Chondrocyte (in vitro differentiated cells): ENCODE data around the gene ANKS3. TPM values are rescaled to one million over a fixed set of nuclear protein-coding genes. Genes with fewer than 3 reads are reported as not detected.

Experiments used
- DNase-seq: peaks from one replicate; pipeline ENCODE4 v3.0.0; 2021; ENCODE audit warnings: mixed read lengths, low spot score
- H3K27ac Mint-ChIP-seq: one replicate; pipeline ENCODE4 v1.8.0; 2021; ENCODE audit warnings: mild to moderate bottlenecking, moderate library complexity, mixed read lengths; ENCODE audit not compliant: unreplicated experiment
- H3K27me3 Mint-ChIP-seq: 2 replicates; pipeline ENCODE4 v1.8.0; 2021; ENCODE audit warnings: low read depth, mixed read lengths
- H3K36me3 Mint-ChIP-seq: 2 replicates; pipeline ENCODE4 v1.8.0; 2021; ENCODE audit warnings: low read depth, mixed read lengths
- H3K4me1 Mint-ChIP-seq: 2 replicates; pipeline ENCODE4 v1.8.0; 2021; ENCODE audit warnings: low read depth, mild to moderate bottlenecking, mixed read lengths
- H3K4me3 Mint-ChIP-seq: one replicate; pipeline ENCODE4 v1.8.0; 2021; ENCODE audit warnings: mild to moderate bottlenecking, moderate library complexity, mixed read lengths; ENCODE audit not compliant: unreplicated experiment
- H3K9me3 Mint-ChIP-seq: 2 replicates; pipeline ENCODE4 v1.8.0; 2021; ENCODE audit warnings: low read depth, mixed read lengths
- CTCF ChIP-seq: fragments of 200-600 bp; sonication (generic); IDR thresholded peaks from 2 replicates; pipeline ENCODE4 v1.5.0; 2021; ENCODE audit warnings: antibody characterized with exemption, mild to moderate bottlenecking, moderate library complexity
- total RNA-seq: library from RNA; stranded (reverse); gene quantifications from 3 replicates; pipeline ENCODE4 v1.2.1, GENCODE V29; 2021

ANKS3 gene
- total RNA-seq, 1 donor from 2014 or later: 21.8 TPM

- Mint-ChIP-seq H3K36me3 (peaks cover 11% of the 10 kb centered on the region), H3K27ac (no peak overlapping the region), H3K9me3 (no peaks in the 10 kb centered on the region), H3K4me3 (no peak overlapping the region), H3K4me1 (peaks cover 12% of the 10 kb centered on the region), H3K27me3 (no peaks in the 10 kb centered on the region)
- no peak for TF ChIP-seq CTCF
- DNase-seq: no peak
These were observed 35.0 kb downstream of the ANKS3 start for GRCh38 chr16:4699046-4699556.

GRCh38 chr16:4698321-4699045 lies 35.6 kb downstream of the ANKS3 start:
- Mint-ChIP-seq H3K27ac (no peak overlapping the region), H3K4me1 (peaks cover 12% of the 10 kb centered on the region), H3K4me3 (no peak overlapping the region), H3K36me3 (peaks cover 11% of the 10 kb centered on the region), H3K9me3 (no peaks in the 10 kb centered on the region), H3K27me3 (no peaks in the 10 kb centered on the region)
- TF ChIP-seq CTCF: no peak
- no peak for DNase-seq

GRCh38 chr16:4697848-4698291 lies 36.2 kb downstream of the ANKS3 start:
- Mint-ChIP-seq H3K27me3 (no peaks in the 10 kb centered on the region), H3K27ac (no peak overlapping the region), H3K9me3 (no peaks in the 10 kb centered on the region), H3K4me1 (peaks cover 16% of the 10 kb centered on the region), H3K4me3 (no peak overlapping the region), H3K36me3 (peaks cover 11% of the 10 kb centered on the region)
- no peak for TF ChIP-seq CTCF
- no peak for DNase-seq

GRCh38 chr16:4696905-4697847 lies 36.9 kb downstream of the ANKS3 start:
- no peak for DNase-seq
- peaks cover 9% of the 10 kb centered on the region for H3K36me3 Mint-ChIP-seq
- peaks cover 23% of the 10 kb centered on the region for H3K4me1 Mint-ChIP-seq
- no peak for TF ChIP-seq CTCF
- no peak overlapping the region for H3K4me3 Mint-ChIP-seq
- no peaks in the 10 kb centered on the region for H3K9me3 Mint-ChIP-seq
- H3K27me3 Mint-ChIP-seq: no peaks in the 10 kb centered on the region
- no peak overlapping the region for H3K27ac Mint-ChIP-seq
